NCI-H146 treated with DMSO at 0.1 percent for 48 hours (cell line): ENCODE data around the gene SLC26A6.

ENCODE experiments used
- DNase-seq: peaks from one replicate; lab custom pipeline; 2025; ENCODE audit not compliant: unreplicated experiment; lab: John Stamatoyannopoulos, UW

Gene SLC26A6

GRCh38 chr3:48600711-48601621 lies 34.3 kb downstream of the SLC26A6 start:
- DNase-seq = no peak

GRCh38 chr3:48599509-48600285 lies 35.6 kb downstream of the SLC26A6 start:
- no peak for DNase-seq

- no peak for DNase-seq
Measured at GRCh38 chr3:48599077-48599501, 36.2 kb downstream of the SLC26A6 start.

GRCh38 chr3:48598323-48599076 lies 36.8 kb downstream of the SLC26A6 start:
- no peak for DNase-seq

GRCh38 chr3:48597408-48597800 lies 37.9 kb downstream of the SLC26A6 start:
- no peak for DNase-seq

- no peak for DNase-seq
Measured at GRCh38 chr3:48596676-48597407, 38.4 kb downstream of the SLC26A6 start.

- DNase-seq = no peak
Measured at GRCh38 chr3:48596157-48596556, 39.1 kb downstream of the SLC26A6 start.

- DNase-seq = no peak
Measured at GRCh38 chr3:48595526-48596121, 39.6 kb downstream of the SLC26A6 start.

GRCh38 chr3:48595075-48595525 lies 40.2 kb downstream of the SLC26A6 start, which contains the start of gene COL7A1:
COL7A1 (minus strand) TSS chr3:48595329; CDS start chr3:48595159, 170 bp downstream.
- DNase-seq = no peak

- no peak for DNase-seq
Measured at GRCh38 chr3:48594417-48595049, 40.7 kb downstream of the SLC26A6 start.

- DNase-seq = no peak
Measured at GRCh38 chr3:48593337-48593736, 41.9 kb downstream of the SLC26A6 start.

GRCh38 chr3:48592519-48593087 lies 42.7 kb downstream of the SLC26A6 start:
- no peak for DNase-seq

- DNase-seq = no peak
Measured at GRCh38 chr3:48591886-48592518, 43.3 kb downstream of the SLC26A6 start.

- DNase-seq = no peak
Measured at GRCh38 chr3:48591436-48591835, 43.8 kb downstream of the SLC26A6 start.

- DNase-seq = no peak
Measured at GRCh38 chr3:48588230-48588629, 47.0 kb downstream of the SLC26A6 start.

- no peak for DNase-seq
Measured at GRCh38 chr3:48587686-48588085, 47.6 kb downstream of the SLC26A6 start.

GRCh38 chr3:48585411-48585810 lies 49.9 kb downstream of the SLC26A6 start:
- DNase-seq = no peak

- no peak for DNase-seq
Measured at GRCh38 chr3:48584836-48585235, 50.4 kb downstream of the SLC26A6 start.
